MCF 10A (cell line): Measurements from ENCODE around the gene THRB. TPM values are rescaled to one million over a fixed set of nuclear protein-coding genes. Genes with fewer than 3 reads are reported as not detected.

Experiments used
- BruUV-seq: library from RNA; stranded (reverse); fragments of 400-500 nt; replicated peaks from 2 replicates; lab custom pipeline; 2021; lab: Mats Ljungman, UMichigan
- CTCF ChIA-PET: fragments of 300-600 bp; sonication (Branson Sonifier 250); formaldehyde crosslinking; extraction: SDS; loops from one replicate; lab custom pipeline; 2021; ENCODE audit warnings: antibody characterized with exemption, inconsistent platforms; lab: Yijun Ruan, JAX
- POLR2A ChIA-PET: fragments of 300-600, 350-650 bp; sonication (Branson Sonifier 250); formaldehyde crosslinking; extraction: SDS; loops from one replicate; lab custom pipeline; 2020; ENCODE audit warnings: antibody characterized with exemption, inconsistent platforms; lab: Yijun Ruan, JAX
- DNase-seq: peaks from one replicate; pipeline ENCODE4 v3.0.0-alpha.2; 2018; ENCODE audit not compliant: unreplicated experiment
- H3K27ac Mint-ChIP-seq: one replicate; pipeline ENCODE4 v1.8.0; 2022; ENCODE audit warnings: mild to moderate bottlenecking, low read depth, mixed read lengths; ENCODE audit not compliant: unreplicated experiment
- H3K27me3 Mint-ChIP-seq: one replicate; pipeline ENCODE4 v1.8.0; 2022; ENCODE audit warnings: mixed read lengths; ENCODE audit not compliant: insufficient read depth, unreplicated experiment
- H3K36me3 Mint-ChIP-seq: one replicate; pipeline ENCODE4 v1.8.0; 2022; ENCODE audit warnings: mild to moderate bottlenecking, moderate library complexity, mixed read lengths; ENCODE audit not compliant: insufficient read depth, unreplicated experiment
- H3K4me1 Mint-ChIP-seq: one replicate; pipeline ENCODE4 v1.8.0; 2022; ENCODE audit warnings: mixed read lengths; ENCODE audit not compliant: insufficient read depth, unreplicated experiment
- H3K4me3 Mint-ChIP-seq: one replicate; pipeline ENCODE4 v1.8.0; 2022; ENCODE audit warnings: mild to moderate bottlenecking, moderate library complexity, mixed read lengths; ENCODE audit not compliant: unreplicated experiment
- H3K9me3 Mint-ChIP-seq: one replicate; pipeline ENCODE4 v1.8.0; 2022; ENCODE audit warnings: mixed read lengths; ENCODE audit not compliant: unreplicated experiment
- intact Hi-C: fragments of 100-400 bp; cut with micrococcal nuclease; formaldehyde crosslinking; loops from 2 replicates; pipeline ENCODE4 v1.14.1; 2022
- total RNA-seq: library from RNA; stranded (reverse); gene quantifications from 2 replicates; pipeline ENCODE4 v1.2.3, GENCODE V29; 2022
- TF ChIP-seq, protein P1 (sequence below): fragments of 200-600 bp; IDR thresholded peaks from one replicate; pipeline ENCODE4 v1.8.0; 2022; ENCODE audit warnings: antibody characterized with exemption, mild to moderate bottlenecking; ENCODE audit not compliant: unreplicated experiment

Gene THRB
- total RNA-seq, 1 experiment from 2014 or later = 4.2 TPM

DNA sequence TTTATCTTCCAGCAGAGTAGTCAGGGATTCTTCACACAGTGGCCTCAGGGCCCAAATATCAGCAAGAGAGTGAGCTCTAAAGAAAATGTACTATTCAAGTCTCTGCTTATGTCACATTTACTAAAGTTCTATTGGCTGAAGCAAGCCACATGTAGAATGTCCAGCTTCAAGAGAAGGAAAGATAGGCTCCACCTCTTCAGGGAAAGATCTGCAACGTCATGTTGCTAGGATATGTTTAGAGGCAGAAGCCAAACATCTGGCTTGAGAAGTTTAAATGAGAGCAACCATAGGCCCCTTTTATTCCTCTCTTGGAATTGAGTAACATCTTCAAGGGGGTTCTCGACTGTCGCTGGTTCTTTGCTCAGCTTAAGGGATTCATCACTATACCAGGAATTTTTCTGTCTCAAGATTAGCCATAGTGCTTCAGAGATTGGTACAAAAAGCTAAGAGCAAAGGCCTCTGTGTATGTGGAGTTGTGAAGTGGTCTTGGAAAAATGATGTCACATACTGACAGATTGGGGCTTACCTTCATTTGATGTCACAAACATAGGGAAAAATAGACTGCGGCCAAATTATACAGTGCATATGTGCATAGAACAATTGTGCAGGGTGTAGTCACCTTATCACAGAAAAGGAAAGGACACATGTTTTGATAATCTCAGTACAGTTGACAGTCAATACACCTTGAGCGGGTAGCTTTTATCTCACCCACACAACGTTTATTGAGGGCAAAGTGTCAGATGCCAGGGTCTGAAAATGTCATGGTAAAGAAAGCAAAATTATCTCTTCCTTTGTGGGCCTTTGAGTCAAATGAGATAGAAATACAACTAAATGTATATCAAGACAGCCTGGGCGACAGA is 11.3 kb upstream of the THRB start:
- no peaks in the 10 kb centered on the region for H3K27me3 Mint-ChIP-seq
- no peaks in the 10 kb centered on the region for H3K36me3 Mint-ChIP-seq
- DNase-seq = no peak
- intact Hi-C loops = no loop called here
- peaks cover 13% of the 10 kb centered on the region for H3K4me1 Mint-ChIP-seq
- ChIA-PET POLR2A (interaction anchor here (0.9 kb wide), 1 partner anchor 12 kb away, joined by 4 read pairs; the partner anchor contains the start of gene THRB), CTCF (interaction anchor here (0.5 to 0.6 kb wide), 2 partner anchors 28 to 566 kb away, joined by 3 read pairs; no protein-coding TSS in a partner anchor)
- no TSS peak for BruUV-seq
- H3K27ac Mint-ChIP-seq = no peak overlapping the region
- no peaks in the 10 kb centered on the region for H3K9me3 Mint-ChIP-seq
- H3K4me3 Mint-ChIP-seq = no peak overlapping the region
- TF ChIP-seq, protein P1, sequence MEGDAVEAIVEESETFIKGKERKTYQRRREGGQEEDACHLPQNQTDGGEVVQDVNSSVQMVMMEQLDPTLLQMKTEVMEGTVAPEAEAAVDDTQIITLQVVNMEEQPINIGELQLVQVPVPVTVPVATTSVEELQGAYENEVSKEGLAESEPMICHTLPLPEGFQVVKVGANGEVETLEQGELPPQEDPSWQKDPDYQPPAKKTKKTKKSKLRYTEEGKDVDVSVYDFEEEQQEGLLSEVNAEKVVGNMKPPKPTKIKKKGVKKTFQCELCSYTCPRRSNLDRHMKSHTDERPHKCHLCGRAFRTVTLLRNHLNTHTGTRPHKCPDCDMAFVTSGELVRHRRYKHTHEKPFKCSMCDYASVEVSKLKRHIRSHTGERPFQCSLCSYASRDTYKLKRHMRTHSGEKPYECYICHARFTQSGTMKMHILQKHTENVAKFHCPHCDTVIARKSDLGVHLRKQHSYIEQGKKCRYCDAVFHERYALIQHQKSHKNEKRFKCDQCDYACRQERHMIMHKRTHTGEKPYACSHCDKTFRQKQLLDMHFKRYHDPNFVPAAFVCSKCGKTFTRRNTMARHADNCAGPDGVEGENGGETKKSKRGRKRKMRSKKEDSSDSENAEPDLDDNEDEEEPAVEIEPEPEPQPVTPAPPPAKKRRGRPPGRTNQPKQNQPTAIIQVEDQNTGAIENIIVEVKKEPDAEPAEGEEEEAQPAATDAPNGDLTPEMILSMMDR = no peak

DNA sequence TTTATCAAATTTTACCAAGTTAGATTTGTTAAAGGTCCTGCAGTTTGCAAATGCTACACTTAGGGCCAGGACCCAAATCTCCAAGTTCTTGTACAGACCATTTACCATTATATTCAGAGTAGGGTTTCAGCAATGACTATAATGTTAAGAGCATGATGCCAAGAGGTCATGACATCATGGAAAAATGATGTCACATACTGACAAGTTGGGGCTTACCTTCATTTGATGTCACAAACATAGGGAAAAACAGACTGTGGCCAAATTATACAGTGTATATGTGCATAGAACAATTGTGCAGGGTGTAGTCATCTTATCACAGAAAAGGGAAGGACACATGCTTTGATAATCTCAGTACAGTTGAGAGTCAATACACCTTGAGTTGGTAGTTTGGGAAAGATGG is 10.1 kb upstream of the THRB start:
- H3K27me3 Mint-ChIP-seq = no peaks in the 10 kb centered on the region
- BruUV-seq = no TSS peak
- POLR2A ChIA-PET = no interaction called here
- H3K27ac Mint-ChIP-seq = no peak overlapping the region
- TF ChIP-seq, protein P1 = no peak
- peaks cover 7% of the 10 kb centered on the region for H3K4me1 Mint-ChIP-seq
- H3K36me3 Mint-ChIP-seq = no peaks in the 10 kb centered on the region
- no peak overlapping the region for H3K4me3 Mint-ChIP-seq
- no peaks in the 10 kb centered on the region for H3K9me3 Mint-ChIP-seq
- CTCF ChIA-PET = interaction anchor here (0.6 to 0.9 kb wide), 2 partner anchors 26 to 83 kb away, joined by 3 to 6 read pairs; no protein-coding TSS in a partner anchor
- intact Hi-C loops = no loop called here
- no peak for DNase-seq

DNA sequence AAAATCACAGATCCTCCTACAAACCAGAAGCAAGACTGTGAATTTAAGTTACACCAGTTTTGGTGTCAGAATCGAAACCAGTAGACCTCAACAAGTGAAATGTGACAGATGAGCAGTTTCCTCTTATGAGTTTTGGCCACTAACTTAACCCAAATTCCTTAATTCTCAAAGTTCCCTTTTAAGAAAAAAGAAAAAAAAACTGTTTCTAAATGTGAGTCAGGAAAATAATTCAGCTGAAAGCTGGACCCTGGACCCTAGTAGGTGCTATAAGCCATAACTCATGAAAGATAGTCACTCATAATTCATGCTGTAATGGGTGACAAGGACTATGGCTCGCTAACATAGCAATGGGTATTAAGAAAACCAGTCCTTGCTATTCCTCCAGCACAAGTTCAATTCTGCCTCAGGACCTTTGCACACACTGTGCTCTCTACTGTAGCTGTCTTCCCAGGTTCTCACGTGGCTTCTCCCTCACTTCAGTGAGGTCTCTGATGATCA is 9.0 kb upstream of the THRB start:
- H3K27ac Mint-ChIP-seq = no peak overlapping the region
- POLR2A ChIA-PET = interaction anchor here (0.6 kb wide), 1 partner anchor 18 kb away, joined by 3 read pairs; no protein-coding TSS in a partner anchor
- H3K9me3 Mint-ChIP-seq = no peaks in the 10 kb centered on the region
- DNase-seq = no peak
- H3K27me3 Mint-ChIP-seq = no peaks in the 10 kb centered on the region
- peaks cover 5% of the 10 kb centered on the region for H3K4me1 Mint-ChIP-seq
- no TSS peak for BruUV-seq
- no peak overlapping the region for H3K4me3 Mint-ChIP-seq
- CTCF ChIA-PET = interaction anchor here (0.8 to 0.9 kb wide), 2 partner anchors 82 to 277 kb away, joined by 3 read pairs; no protein-coding TSS in a partner anchor
- intact Hi-C loops = no loop called here
- TF ChIP-seq, protein P1 = no peak
- H3K36me3 Mint-ChIP-seq = no peaks in the 10 kb centered on the region

DNA sequence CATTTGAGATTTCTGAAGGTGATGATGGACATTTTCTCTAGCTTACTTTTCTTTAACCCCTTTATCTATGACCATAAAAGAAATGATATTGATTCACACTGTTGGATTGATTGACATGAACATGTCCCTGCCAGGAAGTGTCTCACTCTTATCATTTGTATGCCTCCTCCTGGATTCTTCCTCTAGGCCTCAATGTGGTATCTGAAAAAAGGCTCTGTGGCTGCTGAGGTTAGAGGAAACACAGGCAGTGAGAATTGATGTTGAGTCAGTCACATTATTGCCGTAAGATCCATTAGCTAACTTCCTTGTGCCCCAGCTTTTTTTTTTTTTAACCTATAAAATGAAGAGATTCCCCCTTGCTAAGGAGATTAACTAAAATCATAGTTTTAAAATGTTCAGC is 8.0 kb upstream of the THRB start:
- Mint-ChIP-seq H3K9me3 (no peaks in the 10 kb centered on the region), H3K27ac (no peak overlapping the region), H3K27me3 (no peaks in the 10 kb centered on the region), H3K4me1 (no peaks in the 10 kb centered on the region), H3K36me3 (no peaks in the 10 kb centered on the region), H3K4me3 (no peak overlapping the region)
- TF ChIP-seq, protein P1 = no peak
- CTCF ChIA-PET = interaction anchor here (0.8 to 1.0 kb wide), 4 partner anchors 23 to 276 kb away, joined by 3 to 5 read pairs (median 3); no protein-coding TSS in a partner anchor
- DNase-seq = no peak
- intact Hi-C loops = no loop called here
- POLR2A ChIA-PET = no interaction called here
- no TSS peak for BruUV-seq
